ENCODE results near the gene ZNF804B.

GRCh38 chr7:88881136-88881535 lies 121.6 kb downstream of the ZNF804B start:
- TF ChIP-seq CTCF (IDR thresholded peaks at IDR 0.05) (no peak), POLR2A (IDR thresholded peaks at IDR 0.05) (no peak), POLR2AphosphoS5 (IDR thresholded peaks at IDR 0.05) (no peak)

All from breast epithelium (tissue), 3 donors.